GM19023 (cell line): Measurements from ENCODE around the gene RING1.

Source experiments
- ATAC-seq: cut with Tn5 transposase; IDR thresholded peaks from one replicate; pipeline ENCODE4 v1.9.1; 2021; ENCODE audit warnings: mild to moderate bottlenecking, moderate library complexity; ENCODE audit not compliant: unreplicated experiment

Gene RING1

GRCh38 chr6:33192105-33192646 lies 16.1 kb upstream of the RING1 start, which contains the start of gene COL11A2:
Gene COL11A2, minus strand, starts transcription at chr6:33192467. Its CDS starts 227 bp downstream, at chr6:33192240.
- no peak for ATAC-seq

- ATAC-seq, result no peak
Measured at GRCh38 chr6:33192671-33193602, 15.4 kb upstream of the RING1 start.

GRCh38 chr6:33193619-33194018 lies 14.7 kb upstream of the RING1 start:
- no peak for ATAC-seq

GRCh38 chr6:33194431-33194979 lies 13.8 kb upstream of the RING1 start:
- no peak for ATAC-seq

- ATAC-seq, result no peak
Measured at GRCh38 chr6:33195304-33196165, 12.8 kb upstream of the RING1 start.

- no peak for ATAC-seq
Measured at GRCh38 chr6:33197431-33198048, 10.8 kb upstream of the RING1 start.

- no peak for ATAC-seq
Measured at GRCh38 chr6:33198159-33198852, 10.0 kb upstream of the RING1 start.

- no peak for ATAC-seq
Measured at GRCh38 chr6:33198853-33199436, 9.4 kb upstream of the RING1 start.

- ATAC-seq, result peak; percentile 33
Measured at GRCh38 chr6:33199687-33200218, 8.5 kb upstream of the RING1 start.

GRCh38 chr6:33200219-33201146 lies 7.8 kb upstream of the RING1 start, which contains the start of the genes RXRB and SLC39A7:
Gene RXRB, minus strand, starts transcription at chr6:33200665. Its CDS starts 189 bp downstream, at chr6:33200476.
Gene SLC39A7, plus strand, starts transcription at chr6:33200867. Its CDS starts 379 bp downstream, at chr6:33201246.
- peak; percentile 46 for ATAC-seq

- ATAC-seq, result no peak
Measured at GRCh38 chr6:33201147-33201545, 7.2 kb upstream of the RING1 start.

GRCh38 chr6:33201935-33202334 lies 6.4 kb upstream of the RING1 start:
- no peak for ATAC-seq

- ATAC-seq, result no peak
Measured at GRCh38 chr6:33202799-33203198, 5.5 kb upstream of the RING1 start.

GRCh38 chr6:33203443-33204164 lies 4.7 kb upstream of the RING1 start:
- ATAC-seq, result no peak

- no peak for ATAC-seq
Measured at GRCh38 chr6:33204165-33204414, 4.2 kb upstream of the RING1 start.

GRCh38 chr6:33204415-33205190 lies 3.7 kb upstream of the RING1 start, which contains the start of gene HSD17B8:
Gene HSD17B8, plus strand, starts transcription at chr6:33204655. Its CDS starts 14 bp downstream, at chr6:33204669.
- peak; percentile 45 for ATAC-seq
